ENCODE measurements around the gene ZC3H12C.

Gene ZC3H12C

DNA sequence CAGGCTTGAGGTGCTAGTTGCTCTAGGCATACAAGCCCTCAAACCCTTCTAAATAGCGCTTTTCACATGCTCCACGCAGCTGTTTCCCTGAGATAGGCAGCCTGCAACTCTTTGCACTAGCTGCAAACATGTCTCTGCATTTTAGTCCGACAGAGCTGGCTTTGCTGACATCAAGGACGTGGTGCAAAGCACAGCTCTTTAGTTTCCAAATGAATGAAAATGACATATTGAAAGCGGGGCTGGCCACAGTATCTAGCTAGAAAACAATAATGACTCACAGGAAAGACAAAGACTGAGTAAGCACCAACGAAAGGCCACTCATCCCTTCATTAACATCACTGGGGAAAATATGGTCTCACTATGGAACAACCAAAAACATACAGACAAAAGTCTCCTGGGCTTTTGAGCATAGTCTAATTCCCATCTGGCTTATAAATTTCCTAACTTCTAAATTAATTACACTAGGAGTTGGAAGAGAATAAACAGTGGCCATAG lies 15.3 kb upstream of the ZC3H12C start:
- no peak for DNase-seq

DNA sequence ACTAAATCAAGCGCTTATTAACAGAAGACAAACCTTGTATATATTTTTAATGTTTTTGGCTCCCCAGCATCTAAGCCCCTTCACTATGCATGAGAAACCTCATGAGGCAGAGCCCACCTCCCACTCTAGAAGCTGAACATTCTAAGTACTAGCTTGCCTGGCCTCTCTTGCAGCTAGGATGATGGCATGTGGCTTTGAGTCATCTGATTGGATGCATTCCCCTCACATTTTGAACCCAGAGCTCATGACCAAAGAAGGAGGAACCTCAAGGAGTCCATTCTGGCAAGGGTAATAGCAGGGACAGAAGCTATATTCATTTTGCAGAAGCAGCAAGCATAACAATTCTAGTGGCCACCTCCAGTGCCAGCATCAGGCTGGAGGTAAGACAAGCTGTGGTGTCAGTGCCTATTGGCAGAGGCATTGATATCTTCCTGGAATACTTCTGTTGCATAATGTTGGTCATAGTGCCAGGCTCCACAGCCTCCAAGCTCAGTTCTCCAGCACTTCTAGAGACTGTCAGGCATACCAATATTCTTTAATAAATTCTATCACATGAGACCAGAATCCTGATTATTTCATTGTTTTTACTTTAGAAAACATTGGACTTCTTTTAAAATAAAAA lies 14.2 kb upstream of the ZC3H12C start:
- no peak for DNase-seq

DNA sequence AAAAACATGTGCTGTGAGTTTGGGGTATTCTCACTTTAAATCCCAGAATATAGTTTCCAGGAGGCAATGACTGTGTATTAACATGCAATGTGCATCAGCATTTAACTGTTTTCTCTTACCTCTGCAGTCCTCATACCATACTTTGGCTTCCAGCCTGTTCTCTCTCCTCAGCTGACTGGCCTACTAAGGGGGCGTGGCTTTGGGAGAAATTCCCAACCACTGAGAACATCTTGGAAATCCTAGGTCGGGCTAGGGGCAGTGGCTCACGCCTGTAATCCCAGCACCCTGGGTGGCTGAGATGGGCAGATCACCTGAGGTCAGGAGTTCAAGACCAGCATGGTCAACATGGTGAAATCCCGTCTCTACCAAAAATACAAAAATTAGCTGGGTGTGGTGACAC lies 13.5 kb upstream of the ZC3H12C start:
- DNase-seq: no peak

DNA sequence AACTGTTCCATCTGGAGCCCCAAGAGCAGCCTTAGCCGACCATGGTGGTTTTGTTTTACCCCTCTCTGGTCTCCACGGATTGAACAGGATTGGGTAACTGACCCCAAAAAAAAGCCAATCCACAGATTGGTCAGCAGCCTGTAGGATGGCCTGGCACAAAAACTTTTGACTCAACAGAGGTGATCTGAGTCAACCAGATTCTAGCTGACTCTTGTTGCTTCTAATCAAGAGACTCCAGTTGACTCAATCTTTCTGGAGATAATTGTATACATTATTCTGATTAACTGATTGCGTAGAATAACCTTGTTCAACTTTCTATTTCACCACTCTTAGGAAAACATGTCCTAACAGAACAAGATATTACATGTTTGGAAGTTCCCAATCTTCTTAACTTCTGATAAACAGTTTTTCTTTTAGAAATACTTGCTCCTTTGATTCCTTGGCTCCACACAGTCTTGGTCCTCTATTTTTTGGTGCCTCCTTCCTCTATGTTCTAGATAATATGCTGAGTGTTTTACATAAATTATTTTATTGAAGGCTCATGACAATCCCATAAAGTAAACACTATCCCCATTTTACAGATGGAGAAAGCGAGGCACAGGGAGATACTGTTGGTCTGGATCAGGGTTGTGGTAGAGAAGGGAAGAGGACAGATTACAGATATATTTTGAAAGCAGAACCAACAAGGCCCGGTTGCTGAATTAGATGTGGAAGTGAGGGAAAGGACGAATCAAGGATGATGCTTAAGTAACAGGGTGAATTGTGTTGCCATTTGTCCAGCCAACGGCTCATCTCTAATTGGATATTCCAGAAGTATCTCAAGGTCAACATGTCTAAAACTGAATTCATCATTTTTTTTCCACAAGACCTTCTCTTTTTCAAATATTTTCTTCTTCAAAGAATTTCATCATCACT lies 11.5 kb upstream of the ZC3H12C start:
- DNase-seq: no peak

DNA sequence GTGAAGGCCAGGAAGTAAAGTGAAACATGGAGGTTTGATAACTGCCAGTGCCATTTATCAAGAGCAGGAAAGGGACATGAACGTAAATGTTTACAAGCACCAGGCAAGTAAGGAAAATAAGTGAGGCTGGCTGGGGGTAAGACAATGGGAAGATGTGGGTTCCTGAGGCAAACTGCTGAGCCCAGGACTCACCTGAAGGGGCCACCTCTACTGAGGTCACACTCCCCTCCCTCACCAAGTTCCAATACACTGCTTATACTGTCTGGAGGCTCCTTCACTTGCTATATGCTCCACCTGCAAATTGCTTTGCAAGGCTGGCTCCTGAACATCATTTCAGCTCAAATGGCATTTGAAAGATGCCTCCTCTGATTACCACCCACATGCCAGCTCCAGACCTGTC lies 10.3 kb upstream of the ZC3H12C start:
- no peak for DNase-seq

DNA sequence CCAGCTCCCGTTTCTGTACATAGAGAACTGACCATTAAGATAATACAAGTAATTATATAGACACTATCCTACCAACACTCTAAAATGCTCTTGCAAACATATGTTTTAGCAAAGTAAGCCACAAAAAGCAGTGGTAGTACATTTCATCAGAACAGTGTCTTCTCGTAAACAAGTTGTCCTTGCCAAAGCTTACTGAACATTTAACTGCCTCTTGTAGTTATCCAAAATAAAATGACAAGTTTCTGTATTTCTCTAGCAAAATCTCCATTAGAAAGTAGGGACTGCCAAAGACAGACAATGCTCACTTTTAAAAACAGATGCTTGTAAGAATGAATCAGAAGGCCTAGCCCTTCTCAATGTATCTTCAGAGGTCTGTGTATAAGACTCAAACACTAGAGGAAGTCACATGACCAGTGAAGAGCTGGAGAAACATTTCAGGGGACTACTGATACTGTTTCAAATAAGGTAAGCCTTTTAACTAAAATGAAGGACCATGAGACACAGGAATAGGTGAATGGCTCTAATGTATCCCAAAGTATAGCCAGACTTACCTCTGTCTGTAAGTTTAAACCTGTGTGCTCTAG lies 7.8 kb upstream of the ZC3H12C start:
- DNase-seq: no peak

DNA sequence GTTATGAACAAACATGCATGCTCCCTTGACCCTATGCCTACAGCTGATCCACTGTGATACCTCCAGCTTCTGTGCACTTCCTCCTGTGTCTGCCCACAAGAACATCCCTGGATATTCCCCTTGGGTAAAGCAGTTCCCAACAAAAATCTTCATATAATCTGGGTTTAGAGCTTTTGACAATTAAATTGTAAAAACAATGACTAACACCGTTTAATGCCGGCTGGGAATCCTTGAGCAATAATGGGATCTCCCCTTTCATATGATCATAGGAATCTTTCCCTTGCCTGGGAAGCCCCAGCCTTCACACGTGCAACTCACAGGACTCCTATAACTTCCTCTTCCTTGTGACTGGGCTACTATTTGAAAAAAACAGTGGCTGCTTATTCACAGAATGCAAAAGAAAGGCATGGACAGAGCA lies 6.3 kb upstream of the ZC3H12C start:
- no peak for DNase-seq

DNA sequence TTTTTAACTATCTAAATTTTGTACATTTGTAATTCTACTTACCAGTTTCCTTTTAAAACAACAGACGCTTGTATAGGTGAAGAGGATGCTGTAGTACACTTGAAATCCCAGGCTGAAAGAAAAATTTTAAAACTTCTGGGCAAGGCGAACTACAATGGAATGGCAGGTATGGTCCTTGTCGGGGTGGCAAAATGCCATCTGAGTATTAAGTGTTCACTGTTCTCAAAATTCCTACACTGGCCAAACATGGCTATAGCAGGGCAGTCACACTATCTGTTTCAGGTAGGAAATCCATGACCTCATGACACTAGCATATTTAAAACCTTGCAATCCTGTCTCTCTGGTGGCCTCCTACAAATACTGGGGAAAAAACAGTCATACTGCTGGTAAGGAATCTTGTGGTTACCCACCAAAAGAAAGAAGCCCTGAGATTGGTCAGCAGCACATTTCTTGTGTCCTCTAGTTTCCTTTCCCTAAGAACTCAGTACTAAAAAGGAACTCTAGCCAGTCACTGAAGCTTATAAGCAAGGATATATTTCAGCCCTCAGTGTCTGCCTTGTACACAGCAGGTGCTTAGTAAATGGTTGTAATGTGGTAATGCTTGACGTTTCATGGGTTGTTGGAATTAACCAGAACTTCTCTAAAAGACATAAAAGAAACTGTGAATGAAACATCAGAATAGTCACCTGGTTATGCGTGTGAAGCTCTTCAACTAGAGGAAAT lies 5.2 kb upstream of the ZC3H12C start:
- no peak for DNase-seq

DNA sequence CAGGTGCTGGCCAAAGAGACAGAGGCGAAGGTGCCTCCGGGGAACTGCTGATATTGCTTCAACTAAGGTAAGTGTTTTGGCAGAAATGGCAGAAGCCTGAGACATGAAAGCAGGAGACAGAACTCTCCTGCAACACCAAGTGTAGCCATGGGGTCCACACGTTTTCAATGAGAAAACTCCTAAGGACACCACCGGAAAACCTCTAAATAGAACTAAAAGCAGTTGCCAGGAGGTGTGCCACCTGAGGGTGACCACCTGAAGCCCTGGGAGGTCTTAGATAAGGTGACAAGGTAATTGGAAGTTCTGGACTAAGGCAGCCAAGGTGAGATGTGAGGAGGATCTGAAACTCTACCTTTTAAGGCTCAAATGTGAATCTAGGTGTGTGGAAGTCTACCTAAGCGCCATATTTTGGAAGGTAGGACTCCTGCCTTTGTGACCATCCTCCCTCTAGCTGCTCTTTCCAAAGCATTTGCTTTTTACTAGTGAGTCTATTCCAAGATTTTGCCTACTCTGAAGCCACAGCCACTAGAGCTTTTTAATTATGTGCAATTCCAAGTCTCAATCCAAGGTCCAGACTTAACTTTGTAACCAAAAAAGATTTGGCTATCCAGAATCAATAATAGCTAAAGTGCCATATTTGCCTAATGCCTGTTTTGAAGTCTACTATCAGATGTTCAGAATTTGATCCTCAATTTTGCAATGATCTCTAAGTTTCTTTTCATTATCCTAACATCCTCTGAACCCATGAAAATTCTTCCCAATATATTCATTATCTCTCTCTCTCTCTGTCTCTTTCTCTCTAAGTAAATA lies 4.5 kb upstream of the ZC3H12C start:
- no peak for DNase-seq

DNA sequence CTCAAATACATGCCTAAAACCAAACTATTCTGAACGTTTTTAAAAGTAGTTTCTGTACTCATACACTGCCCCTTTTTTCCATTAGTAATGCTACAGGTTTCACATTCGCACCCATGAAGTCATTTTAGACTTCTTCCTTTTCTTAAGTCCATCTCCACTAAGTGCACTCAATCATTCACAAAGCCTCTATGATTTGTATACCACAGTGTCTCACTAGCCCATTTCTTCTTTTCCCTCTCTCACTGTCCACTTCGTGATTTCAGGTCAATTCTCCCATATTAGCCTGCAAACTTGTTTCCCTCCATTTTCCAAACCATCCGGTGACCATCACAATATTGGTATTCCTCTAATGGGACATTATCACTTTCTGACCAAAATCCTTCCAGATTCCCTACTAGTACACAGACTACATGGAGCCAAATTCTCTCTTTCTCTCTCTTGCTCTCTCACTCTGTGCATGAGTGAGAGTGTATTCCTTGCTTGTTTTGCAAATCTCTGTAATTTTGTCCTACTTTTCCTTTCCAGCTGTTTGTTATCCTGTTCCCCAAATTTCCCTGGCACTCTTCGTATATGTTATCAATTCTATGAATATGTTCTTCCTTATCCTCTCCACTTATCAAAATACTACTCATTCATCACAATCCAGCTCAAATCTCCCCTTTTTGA lies 3.4 kb upstream of the ZC3H12C start:
- DNase-seq: no peak

DNA sequence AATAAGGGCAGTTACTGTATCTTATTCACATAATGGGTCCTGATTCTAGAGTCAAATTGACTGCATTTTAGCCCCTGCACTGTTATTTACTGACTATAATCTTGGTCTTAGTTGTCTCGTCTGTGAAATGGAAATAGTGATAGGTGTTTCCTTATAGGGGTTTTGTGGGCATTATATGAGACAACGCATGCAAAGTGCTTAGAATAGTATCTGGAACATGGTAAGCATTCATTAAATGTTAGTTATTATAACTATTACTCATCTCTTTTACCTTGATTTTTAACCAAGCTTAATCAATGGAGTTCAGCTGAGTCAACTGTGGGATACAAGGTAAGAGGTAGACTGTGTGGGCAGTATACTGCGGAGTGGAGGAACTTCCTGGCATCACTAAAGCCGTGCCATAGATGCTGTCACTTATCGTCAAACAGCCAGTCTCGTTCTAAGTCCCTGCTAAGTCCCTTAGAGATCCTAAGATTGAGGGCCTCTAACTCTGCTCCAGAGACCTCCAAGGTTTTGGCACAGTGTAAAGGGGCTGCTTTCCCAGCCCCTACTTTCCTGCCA lies 2.6 kb upstream of the ZC3H12C start:
- DNase-seq: no peak

DNA sequence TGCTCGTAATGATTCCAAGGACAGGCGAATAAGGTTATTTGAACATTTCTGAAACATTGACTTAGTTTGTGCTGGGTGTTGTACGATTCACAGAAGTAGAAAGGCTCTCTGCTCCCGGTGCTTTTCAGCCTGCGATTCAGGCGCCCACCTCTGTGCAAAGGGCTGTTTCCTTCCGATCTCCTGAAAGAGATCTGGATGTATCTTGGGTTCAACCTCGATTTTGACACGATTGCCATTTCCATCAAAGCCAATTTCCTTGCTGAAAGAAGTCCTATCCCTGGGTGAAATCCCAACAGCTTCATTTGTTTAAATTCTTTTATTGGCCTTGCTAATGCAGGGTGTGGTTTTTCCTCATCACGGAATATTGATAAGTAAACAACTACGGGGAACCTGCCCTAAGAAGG lies 1.1 kb upstream of the ZC3H12C start:
- DNase-seq: no peak

DNA sequence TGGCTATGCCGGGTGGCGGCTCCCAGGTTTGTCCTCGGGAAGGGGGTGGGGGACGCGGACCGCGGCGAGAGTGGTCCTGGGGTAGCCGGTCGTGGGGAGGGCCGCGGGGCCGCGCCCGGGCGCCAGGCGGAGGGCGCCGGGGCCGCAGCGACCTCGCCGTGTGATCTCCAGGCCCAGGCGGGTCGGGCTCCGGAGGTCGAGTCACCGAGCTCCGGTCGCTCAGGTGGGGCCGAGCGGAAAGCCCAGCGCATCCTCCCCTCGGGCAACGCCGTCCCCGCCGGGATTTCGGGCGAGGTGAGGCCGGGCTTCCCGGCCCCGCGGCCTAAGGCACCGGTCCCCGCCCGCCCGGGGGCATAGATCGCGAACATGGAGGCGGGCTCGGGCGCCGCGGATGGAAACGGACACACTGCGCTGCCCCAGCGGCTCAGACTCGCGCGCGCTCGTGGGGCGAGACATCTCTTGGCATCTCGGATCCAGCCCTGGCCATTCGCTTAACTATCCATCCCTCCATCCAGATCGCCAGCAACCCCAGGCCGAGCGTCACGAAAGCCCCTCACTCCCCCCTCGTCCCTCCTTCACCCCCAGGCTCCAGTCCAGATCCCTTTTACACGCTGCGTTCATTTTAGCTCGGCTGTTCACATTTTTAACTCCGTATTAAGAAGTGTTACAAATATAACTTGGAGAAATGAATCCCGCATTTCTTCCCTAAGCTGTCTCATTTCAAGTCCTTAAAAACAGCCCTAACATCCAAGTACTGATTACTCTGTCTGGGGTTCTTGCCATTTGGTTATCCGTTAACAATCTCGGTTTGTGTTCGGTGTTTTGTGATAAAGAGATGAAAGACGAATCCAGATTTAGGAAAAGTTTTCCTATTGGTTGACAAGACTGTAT lies 460 bp downstream of the ZC3H12C start:
- DNase-seq: no peak

DNA sequence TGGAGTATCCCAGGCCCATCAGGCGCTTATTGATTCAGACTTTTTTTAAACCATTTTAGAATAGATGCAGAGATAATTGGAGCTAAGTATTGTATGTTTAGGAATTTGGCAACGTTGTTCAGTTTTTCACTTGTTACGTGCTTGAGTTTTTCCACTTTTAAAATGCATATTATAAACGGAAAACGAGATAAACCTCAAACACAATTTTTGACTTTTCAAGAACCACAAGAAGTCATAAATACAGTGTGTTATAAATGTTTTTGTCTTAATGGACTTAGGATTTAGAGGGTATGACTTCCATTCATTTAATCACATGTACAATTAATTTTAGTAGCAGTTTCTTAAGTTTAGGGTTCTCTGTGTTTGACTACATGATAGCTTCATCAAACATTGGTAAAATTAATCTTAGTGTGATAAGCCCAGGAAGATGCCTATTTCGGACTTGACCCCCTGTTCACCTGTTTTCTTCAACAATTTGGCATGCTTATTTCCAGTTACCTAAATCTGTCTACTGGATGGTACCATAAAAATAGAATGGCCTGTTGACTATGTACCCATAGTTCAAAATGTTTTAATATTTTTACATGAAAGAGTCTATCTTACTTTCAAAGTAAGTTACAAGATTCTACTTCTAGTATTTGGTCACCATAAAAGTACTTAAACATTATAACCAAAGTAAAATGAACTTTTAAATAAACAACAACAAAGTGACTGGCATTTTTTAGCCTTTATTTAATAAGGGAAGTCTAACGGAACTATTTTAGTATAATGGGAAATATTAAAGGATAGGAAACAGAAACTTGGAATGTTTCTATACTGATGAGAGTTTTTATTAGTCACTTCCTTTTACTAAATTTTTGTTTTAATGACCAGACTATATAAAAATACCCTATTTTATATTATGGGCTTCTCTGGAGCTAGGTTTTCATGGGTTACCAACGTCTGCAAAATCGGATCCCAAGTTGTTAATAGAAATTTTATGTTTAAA lies 1.4 kb downstream of the ZC3H12C start:
- no peak for DNase-seq

DNA sequence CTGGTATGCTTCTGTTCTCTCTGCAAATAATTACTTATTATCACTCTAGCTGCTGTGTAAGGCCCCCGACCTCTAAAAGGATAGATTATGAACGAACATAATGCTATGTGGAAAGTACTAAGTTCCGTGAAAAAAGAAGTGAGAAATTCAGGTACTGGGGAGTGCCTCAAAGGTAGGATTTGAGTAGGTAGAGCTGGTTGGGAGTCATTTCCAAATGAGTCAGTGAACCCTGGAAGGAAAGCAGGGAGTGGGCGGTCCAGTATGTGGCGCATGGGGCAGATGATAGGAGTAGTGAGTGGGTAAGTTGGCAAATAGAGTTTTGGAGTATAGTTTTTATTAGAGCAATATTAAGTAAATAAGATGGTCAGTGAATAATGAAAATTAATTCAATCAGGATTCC lies 2.4 kb downstream of the ZC3H12C start:
- DNase-seq: no peak

DNA sequence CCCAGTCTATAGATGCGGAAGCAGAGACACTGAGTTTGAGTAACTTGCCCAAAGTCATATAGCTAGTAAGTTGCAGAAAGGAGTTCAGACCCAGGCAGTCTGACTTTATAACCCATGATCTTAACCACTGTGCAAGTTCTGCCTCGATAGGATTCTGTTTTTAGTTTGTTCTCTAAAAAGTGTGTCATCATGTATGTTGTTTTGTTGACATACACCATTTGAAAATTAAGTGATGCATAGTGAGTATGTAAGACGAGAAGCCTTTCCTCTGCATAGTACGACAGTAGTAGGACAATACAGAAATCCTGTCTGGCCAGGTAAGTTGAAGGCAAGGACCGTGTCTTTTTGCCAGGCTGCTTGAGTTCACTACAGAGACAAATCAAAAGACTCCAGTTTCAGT lies 3.3 kb downstream of the ZC3H12C start:
- DNase-seq: no peak

DNA sequence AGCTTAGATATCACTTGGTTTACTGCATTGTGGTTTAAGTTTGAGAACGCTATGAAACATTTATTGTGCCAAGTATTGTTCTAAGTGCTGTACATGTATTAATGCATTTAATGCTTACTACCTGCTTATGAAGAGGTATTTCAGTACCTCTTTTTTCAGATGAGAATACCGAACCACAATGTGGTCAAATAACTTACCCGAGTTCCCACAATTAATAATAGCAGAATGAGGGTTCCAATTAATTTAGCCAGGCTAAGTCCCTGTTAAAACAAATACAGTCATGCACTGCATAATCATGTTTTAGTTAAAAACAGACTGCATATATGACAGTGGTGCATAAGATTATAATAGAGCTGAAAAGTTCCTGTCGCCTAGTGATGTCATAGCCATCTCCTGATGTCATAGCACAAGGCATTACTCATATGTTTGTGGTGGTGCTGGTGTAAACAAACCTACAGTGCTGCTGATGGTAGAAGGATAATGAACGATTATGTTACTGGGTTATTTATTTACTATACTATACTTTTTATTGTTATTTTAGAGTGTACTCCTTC lies 4.3 kb downstream of the ZC3H12C start:
- no peak for DNase-seq

DNA sequence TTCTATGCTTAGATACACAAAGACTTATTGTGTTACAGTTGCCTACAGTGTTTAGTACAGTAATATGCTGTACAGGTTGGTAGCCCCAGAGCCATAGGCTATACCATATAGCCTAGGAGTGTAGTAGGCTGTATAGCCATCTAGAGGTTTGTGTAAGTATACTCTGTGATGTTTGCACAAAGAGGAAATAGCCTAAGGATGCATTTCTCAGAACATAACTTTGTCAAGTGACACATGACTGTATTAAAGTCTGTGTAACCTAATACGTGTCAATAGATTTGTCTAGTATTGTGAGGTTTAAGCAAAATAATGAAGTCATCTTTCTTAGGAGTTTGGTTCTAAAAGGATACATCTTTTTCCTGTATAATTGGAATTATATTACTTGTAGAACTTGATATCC lies 5.5 kb downstream of the ZC3H12C start:
- no peak for DNase-seq
